ENCODE measurements around the gene MACF1. TPM values are rescaled to one million over a fixed set of nuclear protein-coding genes. Genes with fewer than 3 reads are reported as not detected.

MACF1 gene
- total and polyA plus RNA-seq, 2 of the 13 experiments (the other 11 are each of a cell fraction or from before 2014, with no cell fraction given) = 36.7 to 65.4 TPM

GRCh38 chr1:39213511-39214002 is 9.1 kb downstream of the MACF1 start:
- BruUV-seq (replicated peaks) = no TSS peak
- no peak for DNase-seq (ENCODE audit: low spot score)
- H3K27ac ChIP-seq (ENCODE audit: extremely low read length, insufficient read depth, low read length) = peak overlapping the region; percentile 93
- ChIA-PET POLR2A (interaction anchor here (0.6 to 1.9 kb wide), 6 partner anchors 12 to 108 kb away, joined by 3 to 10 read pairs (median 6); no protein-coding TSS in a partner anchor), CTCF (ENCODE audit: low intra/inter-chr PET ratio, low total read pairs) (no interaction called here)
- 0 out of 2 replicates have a peak, but pooled peaks have one; percentile 0 for TF ChIP-seq NAIF1 (CRISPR knock-in tag; IDR thresholded peaks at IDR 0.05; ENCODE audit: borderline replicate concordance)
- no peak for TF ChIP-seq MAZ (IDR thresholded peaks at IDR 0.05; ENCODE audit: borderline replicate concordance, low read depth, low read length)
- no peak for TF ChIP-seq MAZ (CRISPR knock-in tag; IDR thresholded peaks at IDR 0.05; ENCODE audit: low read depth)
- H3K9me3 ChIP-seq (ENCODE audit: low read length) = no peaks in the 10 kb centered on the region
- peaks cover 11% of the 10 kb centered on the region for H3K79me2 ChIP-seq (ENCODE audit: insufficient read depth, low read length)
- peak overlapping the region; percentile 1 to 49 (median 48); a peak in 4 of 6 replicates for H3K4me3 ChIP-seq (replicated peaks in 1 of 3; ENCODE audit: insufficient read depth in 1 of 3, low read depth in 2 of 3, low read length in 3 of 3)
- intact Hi-C loops (cut with micrococcal nuclease; ENCODE audit: unreplicated experiment) = no loop called here
- FAIRE-seq = no peak
- ATAC-seq = no peak; the same call in 1 of the 3 replicates
- peak overlapping the region; percentile 61 for H3K9ac ChIP-seq (ENCODE audit: insufficient read depth, low read depth, low read length)
- peaks cover 12% of the 10 kb centered on the region for H4K20me1 ChIP-seq (ENCODE audit: insufficient read depth, low read length)
- H3K4me1 ChIP-seq (ENCODE audit: insufficient read depth, low read length) = peaks cover 61% of the 10 kb centered on the region
- WGBS (ENCODE audit: low lambda C conversion rate) = 30% methylated on average over 7 of the region's 7 CpGs
- no peak overlapping the region for H2AFZ ChIP-seq (ENCODE audit: low read length)
- peak overlapping the region; percentile 96 for H3K4me2 ChIP-seq (ENCODE audit: low read depth, low read length)
- H3K36me3 ChIP-seq (replicated peaks in 1 of 2; ENCODE audit: control insufficient read depth in 1 of 2, insufficient read depth in 2 of 2, low read length in 2 of 2) = no peaks in the 10 kb centered on the region; a peak in 1 of 5 replicates
- in situ Hi-C loops (cut with HindIII; ENCODE audit: extremely low pct_ligation_motif_present, low pct_unique_long_range_greater_than_20kb) = no loop called here
- no peaks in the 10 kb centered on the region for H3K27me3 ChIP-seq (ENCODE audit: control insufficient read depth in 1 of 2, insufficient read depth in 2 of 2, low read length in 2 of 2)

- no peaks in the 10 kb centered on the region for H3K9me3 ChIP-seq (ENCODE audit: low read length)
- ChIA-PET CTCF (ENCODE audit: low intra/inter-chr PET ratio, low total read pairs) (no interaction called here), POLR2A (interaction anchor here (0.6 to 1.9 kb wide), 6 partner anchors 12 to 108 kb away, joined by 3 to 10 read pairs (median 6); no protein-coding TSS in a partner anchor)
- intact Hi-C loops (cut with micrococcal nuclease; ENCODE audit: unreplicated experiment) = no loop called here
- peak overlapping the region; percentile 68 for H3K9ac ChIP-seq (ENCODE audit: insufficient read depth, low read depth, low read length)
- DNase-seq (ENCODE audit: low spot score) = peak; percentile 99
- peaks cover 12% of the 10 kb centered on the region for H4K20me1 ChIP-seq (ENCODE audit: insufficient read depth, low read length)
- H3K4me1 ChIP-seq (ENCODE audit: insufficient read depth, low read length) = peaks cover 65% of the 10 kb centered on the region
- in situ Hi-C loops (cut with HindIII; ENCODE audit: extremely low pct_ligation_motif_present, low pct_unique_long_range_greater_than_20kb) = no loop called here
- FAIRE-seq = peak; percentile 93
- H3K79me2 ChIP-seq (ENCODE audit: insufficient read depth, low read length) = peaks cover 11% of the 10 kb centered on the region
- no TSS peak for BruUV-seq (replicated peaks)
- peak overlapping the region; percentile 1 to 68 (median 48); a peak in 4 of 6 replicates for H3K4me3 ChIP-seq (replicated peaks in 1 of 3; ENCODE audit: insufficient read depth in 1 of 3, low read depth in 2 of 3, low read length in 3 of 3)
- ATAC-seq = peak; percentile 94
- no peaks in the 10 kb centered on the region; a peak in 1 of 5 replicates for H3K36me3 ChIP-seq (replicated peaks in 1 of 2; ENCODE audit: control insufficient read depth in 1 of 2, insufficient read depth in 2 of 2, low read length in 2 of 2)
- no peaks in the 10 kb centered on the region for H3K27me3 ChIP-seq (ENCODE audit: control insufficient read depth in 1 of 2, insufficient read depth in 2 of 2, low read length in 2 of 2)
- WGBS (ENCODE audit: low lambda C conversion rate) = under 1% methylated on average over 6 of the region's 7 CpGs
- no peak overlapping the region for H2AFZ ChIP-seq (ENCODE audit: low read length)
- H3K27ac ChIP-seq (ENCODE audit: extremely low read length, insufficient read depth, low read length) = peak overlapping the region; percentile 93
- peak overlapping the region; percentile 96 for H3K4me2 ChIP-seq (ENCODE audit: low read depth, low read length)
- TF ChIP-seq RXRA (CRISPR knock-in tag; IDR thresholded peaks at IDR 0.05) (peak; percentile 29; the same call in 1 of the 2 replicates), PPARG (CRISPR knock-in tag; conservative IDR thresholded peaks at IDR 0.05) (0 out of 2 replicates have a peak, but pooled peaks have one; percentile 10), HDAC1 (CRISPR knock-in tag; IDR thresholded peaks at IDR 0.05) (no peak), FOSL1 (CRISPR knock-in tag; IDR thresholded peaks at IDR 0.05; ENCODE audit: borderline replicate concordance) (no peak), POLR2G (IDR thresholded peaks at IDR 0.05; ENCODE audit: low read depth, low read length) (peak; percentile 36; the same call in 1 of the 2 replicates), NCOA2 (CRISPR knock-in tag; IDR thresholded peaks at IDR 0.05) (peak; percentile 85), TCF7 (IDR thresholded peaks at IDR 0.05; ENCODE audit: low read depth) (peak; percentile 81), PAF1 (CRISPR knock-in tag; IDR thresholded peaks at IDR 0.05) (no peak), KDM2A (CRISPR knock-in tag; IDR thresholded peaks at IDR 0.05; ENCODE audit: borderline replicate concordance, low read depth) (peak; percentile 39), NCOA1 (CRISPR knock-in tag; IDR thresholded peaks at IDR 0.05) (0 out of 2 replicates have a peak, but pooled peaks have one; percentile 24), ARID4A (CRISPR knock-in tag; IDR thresholded peaks at IDR 0.05; ENCODE audit: borderline replicate concordance) (peak; percentile 30; the same call in 1 of the 2 replicates)
Observed at GRCh38 chr1:39214021-39214713, 9.7 kb downstream of the MACF1 start.

Measured in HepG2 (cell line).